Stimulated activated naive B cell treated with anti-CD40 and anti-IgM and Interleukin-4, amounts not matched to agents 10 μg/mL and 1 μg/mL and 100 μg/mL, for 72 hours (primary cell): ENCODE results near the gene AP3B2.

Experiments
- ATAC-seq, 2 donors: fragments of 150-1000 bp; cut with Tn5 transposase; replicated peaks; 2 replicates each; pipeline ENCODE4 v1.10.0; 2021; ENCODE audit warnings: moderate library complexity in 1 of 2
- DNase-seq: peaks from one replicate; pipeline ENCODE4 v3.0.0; 2021
- H3K27ac Mint-ChIP-seq: one replicate; pipeline ENCODE4 v1.8.0; 2022; ENCODE audit warnings: mild to moderate bottlenecking, mixed read lengths
- H3K27me3 Mint-ChIP-seq, 2 donors: one replicate each; pipeline ENCODE4 v1.8.0; 2022; ENCODE audit warnings: mixed read lengths in 2 of 2
- H3K36me3 Mint-ChIP-seq, 2 donors: one replicate each; pipeline ENCODE4 v1.8.0; 2022; ENCODE audit warnings: mixed read lengths in 2 of 2, mild to moderate bottlenecking in 1 of 2
- H3K4me1 Mint-ChIP-seq, 2 donors: one replicate each; pipeline ENCODE4 v1.8.0; 2022; ENCODE audit warnings: mixed read lengths in 2 of 2, mild to moderate bottlenecking in 1 of 2
- H3K4me3 Mint-ChIP-seq, 2 donors: one replicate each; pipeline ENCODE4 v1.8.0; 2022; ENCODE audit warnings: mild to moderate bottlenecking in 2 of 2, mixed read lengths in 2 of 2, moderate library complexity in 1 of 2
- H3K9me3 Mint-ChIP-seq, 2 donors: one replicate each; pipeline ENCODE4 v1.8.0; 2022; ENCODE audit warnings: mixed read lengths in 2 of 2, mild to moderate bottlenecking in 1 of 2

AP3B2 gene, protein sequence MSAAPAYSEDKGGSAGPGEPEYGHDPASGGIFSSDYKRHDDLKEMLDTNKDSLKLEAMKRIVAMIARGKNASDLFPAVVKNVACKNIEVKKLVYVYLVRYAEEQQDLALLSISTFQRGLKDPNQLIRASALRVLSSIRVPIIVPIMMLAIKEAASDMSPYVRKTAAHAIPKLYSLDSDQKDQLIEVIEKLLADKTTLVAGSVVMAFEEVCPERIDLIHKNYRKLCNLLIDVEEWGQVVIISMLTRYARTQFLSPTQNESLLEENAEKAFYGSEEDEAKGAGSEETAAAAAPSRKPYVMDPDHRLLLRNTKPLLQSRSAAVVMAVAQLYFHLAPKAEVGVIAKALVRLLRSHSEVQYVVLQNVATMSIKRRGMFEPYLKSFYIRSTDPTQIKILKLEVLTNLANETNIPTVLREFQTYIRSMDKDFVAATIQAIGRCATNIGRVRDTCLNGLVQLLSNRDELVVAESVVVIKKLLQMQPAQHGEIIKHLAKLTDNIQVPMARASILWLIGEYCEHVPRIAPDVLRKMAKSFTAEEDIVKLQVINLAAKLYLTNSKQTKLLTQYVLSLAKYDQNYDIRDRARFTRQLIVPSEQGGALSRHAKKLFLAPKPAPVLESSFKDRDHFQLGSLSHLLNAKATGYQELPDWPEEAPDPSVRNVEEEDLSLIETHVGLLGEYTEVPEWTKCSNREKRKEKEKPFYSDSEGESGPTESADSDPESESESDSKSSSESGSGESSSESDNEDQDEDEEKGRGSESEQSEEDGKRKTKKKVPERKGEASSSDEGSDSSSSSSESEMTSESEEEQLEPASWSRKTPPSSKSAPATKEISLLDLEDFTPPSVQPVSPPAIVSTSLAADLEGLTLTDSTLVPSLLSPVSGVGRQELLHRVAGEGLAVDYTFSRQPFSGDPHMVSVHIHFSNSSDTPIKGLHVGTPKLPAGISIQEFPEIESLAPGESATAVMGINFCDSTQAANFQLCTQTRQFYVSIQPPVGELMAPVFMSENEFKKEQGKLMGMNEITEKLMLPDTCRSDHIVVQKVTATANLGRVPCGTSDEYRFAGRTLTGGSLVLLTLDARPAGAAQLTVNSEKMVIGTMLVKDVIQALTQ

DNA sequence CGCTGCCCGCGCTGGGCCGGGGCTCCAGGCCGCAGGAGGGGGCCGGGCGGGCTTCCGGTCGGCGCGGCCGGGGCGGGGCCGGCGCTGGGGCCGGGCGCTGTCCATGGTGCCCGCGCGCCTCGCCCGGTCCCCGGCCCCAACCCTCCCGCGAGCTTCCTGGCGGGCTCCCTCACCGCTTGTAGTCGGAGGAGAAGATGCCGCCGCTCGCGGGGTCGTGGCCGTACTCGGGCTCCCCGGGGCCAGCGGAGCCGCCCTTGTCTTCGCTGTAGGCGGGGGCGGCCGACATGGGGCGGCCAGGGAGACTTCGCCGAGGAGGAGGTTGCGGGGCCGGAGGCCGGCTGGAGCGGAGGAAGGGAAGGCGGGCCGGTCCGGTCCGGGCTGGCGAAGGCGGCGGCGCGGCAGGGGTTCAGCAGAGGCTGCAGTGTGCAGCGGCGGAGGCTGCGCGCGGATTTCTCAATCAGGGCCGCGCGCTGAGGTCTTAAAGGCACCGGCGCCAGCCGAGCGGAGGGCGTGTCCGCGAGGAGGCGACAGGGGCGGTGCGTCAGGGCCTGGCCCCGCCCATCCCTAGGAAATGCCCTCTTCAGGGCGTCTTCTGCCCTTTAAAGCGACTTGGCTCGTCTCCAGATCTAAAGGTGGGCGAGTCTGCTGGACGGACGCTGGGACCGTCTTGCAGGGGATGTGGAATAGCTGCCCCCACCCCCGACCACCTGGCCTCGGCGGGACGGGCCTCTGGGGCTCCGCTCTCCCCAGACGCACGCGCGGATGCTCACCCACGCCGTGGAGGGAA lies at the start of gene AP3B2:
TSS of gene AP3B2 (minus strand) at position 455 of the 787 bp plus-strand sequence. CDS start at position 286, 169 bp downstream.
- Mint-ChIP-seq H3K27ac (no peak within 1 kb of the TSS), H3K36me3 (peaks cover 0 to 2% of the 10 kb centered on the region in 2 donors), H3K27me3 (peaks cover 30 to 37% of the 10 kb centered on the region in 2 donors), H3K4me3 (peak within 1 kb of the TSS; percentile 40 to 74), H3K4me1 (peaks cover 5 to 6% of the 10 kb centered on the region in 2 donors), H3K9me3 (peaks cover 0 to 3% of the 10 kb centered on the region in 2 donors)
- ATAC-seq (peak; percentile 95 to 96), DNase-seq (peak; percentile 61)

DNA sequence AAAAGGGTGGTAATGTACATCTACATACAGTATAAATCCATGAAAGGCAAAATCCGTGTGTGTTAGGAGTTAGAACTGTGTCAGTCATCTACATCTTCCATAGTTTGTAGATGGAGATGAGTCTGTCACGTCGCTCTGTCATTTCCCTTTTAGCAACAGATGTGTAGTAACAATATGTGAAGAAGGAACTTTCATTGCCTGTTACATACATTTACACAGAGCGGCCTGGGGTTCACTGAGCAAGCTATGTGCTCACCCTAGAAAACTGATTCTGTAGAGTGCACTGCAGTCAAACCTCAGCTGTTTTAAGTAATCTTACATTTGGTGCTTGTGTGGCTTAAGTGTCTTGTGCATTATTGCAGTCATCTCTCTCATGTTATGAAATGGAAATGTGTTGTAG lies 41.6 kb upstream of the AP3B2 start:
- no peak for ATAC-seq
- no peak for DNase-seq
- peak overlapping the region; percentile 98 for H3K27ac Mint-ChIP-seq
- peaks cover 24 to 40% of the 10 kb centered on the region in 2 donors for H3K36me3 Mint-ChIP-seq
- no peaks in the 10 kb centered on the region for H3K27me3 Mint-ChIP-seq
- H3K4me1 Mint-ChIP-seq: peaks cover 27 to 44% of the 10 kb centered on the region in 2 donors
- peak overlapping the region; percentile 92 to 100 for H3K4me3 Mint-ChIP-seq
- H3K9me3 Mint-ChIP-seq: no peaks in the 10 kb centered on the region

DNA sequence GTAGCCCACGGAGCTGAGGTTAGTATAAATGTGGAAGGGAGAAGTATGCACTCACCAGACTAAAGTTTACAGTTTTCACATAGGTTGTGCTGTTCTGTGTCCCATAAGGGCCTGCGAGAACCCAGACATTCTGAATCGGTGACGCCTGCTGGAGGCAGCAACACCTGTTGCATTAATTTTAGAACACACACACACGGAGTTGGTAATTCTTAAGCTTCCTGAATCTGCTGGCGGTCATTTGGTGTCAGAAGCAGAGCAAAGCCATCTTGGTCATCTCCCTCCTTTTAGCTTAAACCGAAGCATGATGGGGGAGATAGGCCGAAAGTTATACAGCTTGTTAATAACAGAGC lies 41.1 kb upstream of the AP3B2 start:
- Mint-ChIP-seq H3K9me3 (no peaks in the 10 kb centered on the region), H3K36me3 (peaks cover 19 to 35% of the 10 kb centered on the region in 2 donors), H3K27ac (peak overlapping the region; percentile 98), H3K4me3 (peak overlapping the region; percentile 92 to 100), H3K27me3 (no peaks in the 10 kb centered on the region), H3K4me1 (peaks cover 24 to 39% of the 10 kb centered on the region in 2 donors)
- DNase-seq (no peak), ATAC-seq (peak; percentile 53 to 57)

DNA sequence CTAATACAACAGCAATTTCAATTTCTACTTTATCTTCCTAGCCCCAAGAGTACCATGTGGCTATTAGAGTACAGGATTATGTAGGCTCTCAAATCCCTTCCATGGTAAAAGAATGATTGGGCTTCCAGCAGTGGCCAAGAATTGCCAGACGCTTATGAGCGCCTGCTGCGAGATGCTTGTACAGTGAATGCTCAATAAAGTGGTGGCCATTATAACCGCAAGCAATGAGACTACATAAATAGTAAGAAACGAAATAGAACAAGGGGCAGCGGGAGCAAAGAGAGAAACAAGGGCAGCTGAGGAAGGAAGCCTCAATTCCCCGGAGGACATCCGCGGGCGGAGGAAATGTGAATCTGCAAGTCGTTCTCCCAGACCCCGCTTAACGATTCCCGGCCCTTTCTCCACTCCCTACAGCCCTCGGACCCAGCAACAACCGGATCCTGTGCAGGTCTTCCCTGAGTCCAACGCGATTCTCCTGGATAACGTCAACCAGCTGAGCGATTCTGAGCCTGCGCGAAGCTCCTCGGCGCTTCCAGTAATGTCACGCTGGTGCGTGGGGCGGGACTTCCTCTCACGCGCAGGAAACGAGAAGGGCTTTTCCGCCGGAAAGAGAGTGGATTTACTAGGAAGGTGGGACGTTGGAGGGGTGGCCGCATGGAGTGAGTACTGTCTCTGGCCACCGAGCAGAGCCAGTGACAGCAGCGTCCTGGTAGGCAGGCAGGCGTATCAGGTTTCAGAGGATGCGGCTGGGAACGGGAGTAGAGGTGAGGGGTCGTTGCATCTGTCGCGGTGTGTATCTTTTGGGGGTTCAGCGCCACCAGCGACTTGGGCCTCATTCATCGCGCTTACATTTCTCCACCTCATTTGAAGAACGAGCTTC lies 40.5 kb upstream of the AP3B2 start:
- H3K4me3 Mint-ChIP-seq: peak overlapping the region; percentile 92 to 100
- ATAC-seq (peak; percentile 94 to 96), DNase-seq (peak; percentile 84)
- H3K9me3 Mint-ChIP-seq: no peaks in the 10 kb centered on the region
- peaks cover 18 to 33% of the 10 kb centered on the region in 2 donors for H3K36me3 Mint-ChIP-seq
- H3K27ac Mint-ChIP-seq: peak overlapping the region; percentile 98
- H3K4me1 Mint-ChIP-seq: peaks cover 24 to 38% of the 10 kb centered on the region in 2 donors
- no peaks in the 10 kb centered on the region for H3K27me3 Mint-ChIP-seq

DNA sequence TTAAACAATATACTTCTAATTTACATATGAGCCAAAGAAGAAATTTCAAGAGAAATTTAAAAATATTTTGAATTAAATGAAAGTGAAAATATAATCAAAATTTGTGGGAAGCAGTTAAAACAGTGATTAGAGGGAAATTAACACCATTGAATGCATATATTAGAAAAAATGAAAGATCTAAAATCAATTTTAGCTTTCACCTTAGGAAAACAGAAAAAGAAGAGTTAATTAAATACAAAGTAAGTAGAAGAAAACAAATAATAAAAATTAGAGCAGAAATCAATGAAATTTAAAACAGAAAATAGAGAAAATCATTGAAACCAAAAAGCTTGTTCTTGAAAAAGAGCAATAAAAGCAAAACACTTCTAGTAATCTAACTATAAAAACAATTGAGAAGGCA lies 38.6 kb upstream of the AP3B2 start:
- Mint-ChIP-seq H3K27ac (no peak overlapping the region), H3K9me3 (no peaks in the 10 kb centered on the region)

DNA sequence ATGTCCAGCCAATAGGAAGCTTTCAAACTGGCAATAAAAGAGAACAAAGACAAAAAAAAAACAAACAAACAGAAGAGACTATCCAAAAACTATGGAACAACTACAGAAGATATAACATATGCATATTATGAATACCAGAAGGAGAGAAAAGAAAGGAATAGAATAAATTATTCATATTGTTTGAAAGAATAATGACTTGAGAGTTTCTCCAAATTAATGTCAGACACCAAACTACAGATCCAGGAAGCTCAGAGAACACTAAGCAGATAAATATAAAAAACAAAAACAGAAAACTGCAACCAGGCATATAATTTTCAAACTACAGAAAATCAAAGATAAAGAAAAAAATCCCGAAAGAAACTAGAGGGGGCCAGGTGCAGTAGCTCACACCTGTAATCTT lies 34.1 kb upstream of the AP3B2 start:
- Mint-ChIP-seq H3K4me3 (no peak overlapping the region), H3K27me3 (no peaks in the 10 kb centered on the region), H3K36me3 (peaks cover 4% of the 10 kb centered on the region in 2 donors), H3K4me1 (peaks cover 1 to 3% of the 10 kb centered on the region in 2 donors), H3K27ac (no peak overlapping the region), H3K9me3 (no peaks in the 10 kb centered on the region)
- DNase-seq (no peak), ATAC-seq (no peak)

More for the DNA sequence above, 38.6 kb upstream of the AP3B2 start:
- H3K4me1 Mint-ChIP-seq: peaks cover 20 to 29% of the 10 kb centered on the region in 2 donors
- ATAC-seq: no peak
- no peak overlapping the region for H3K4me3 Mint-ChIP-seq
- peaks cover 7 to 20% of the 10 kb centered on the region in 2 donors for H3K36me3 Mint-ChIP-seq
- no peak for DNase-seq
- H3K27me3 Mint-ChIP-seq: no peaks in the 10 kb centered on the region

DNA sequence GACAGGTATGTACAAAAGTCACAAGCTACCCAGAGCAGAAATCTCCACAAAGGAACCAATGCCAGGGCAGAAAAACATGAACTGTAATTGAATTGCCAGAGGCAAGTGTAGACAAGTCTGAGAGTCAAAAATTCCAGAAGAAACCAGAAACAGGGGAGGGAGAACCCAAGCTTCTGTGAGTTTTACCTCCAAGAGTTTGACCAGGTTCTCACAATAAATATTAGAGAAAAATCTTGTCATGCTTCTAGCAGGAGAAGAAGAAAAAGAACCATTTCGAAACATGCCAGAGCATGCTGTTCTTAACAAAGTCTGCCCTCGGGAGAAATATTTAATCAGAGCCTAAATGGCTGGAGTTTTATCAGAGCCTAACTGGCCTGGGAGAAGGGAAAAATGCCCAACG lies 32.5 kb upstream of the AP3B2 start:
- Mint-ChIP-seq H3K9me3 (no peaks in the 10 kb centered on the region), H3K27me3 (no peaks in the 10 kb centered on the region), H3K4me3 (no peak overlapping the region), H3K27ac (no peak overlapping the region), H3K4me1 (no peaks in the 10 kb centered on the region), H3K36me3 (peaks cover 10 to 11% of the 10 kb centered on the region in 2 donors)
- ATAC-seq: no peak
- no peak for DNase-seq

DNA sequence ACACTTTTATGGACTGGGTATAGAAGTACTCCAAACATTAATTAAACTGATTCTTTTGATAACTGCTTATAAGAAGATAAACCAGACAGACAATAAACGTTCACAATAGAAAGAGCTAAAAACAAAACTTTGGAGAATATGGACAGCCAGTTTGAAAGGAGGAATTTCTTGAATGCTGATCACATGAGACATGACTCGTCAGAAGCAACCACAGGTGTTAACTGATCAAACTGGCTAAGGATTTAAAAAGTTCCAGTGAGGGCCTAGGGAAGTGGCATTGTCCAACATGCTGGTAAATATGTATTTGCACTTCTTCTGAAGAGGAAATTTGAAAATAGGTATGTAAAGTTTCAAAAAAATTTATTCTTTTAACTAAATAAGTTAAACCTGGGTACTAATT lies 29.4 kb upstream of the AP3B2 start:
- H3K27me3 Mint-ChIP-seq: no peaks in the 10 kb centered on the region
- peaks cover 15 to 19% of the 10 kb centered on the region in 2 donors for H3K36me3 Mint-ChIP-seq
- ATAC-seq: no peak
- H3K4me1 Mint-ChIP-seq: no peaks in the 10 kb centered on the region
- no peak overlapping the region for H3K4me3 Mint-ChIP-seq
- H3K27ac Mint-ChIP-seq: no peak overlapping the region
- DNase-seq: no peak
- H3K9me3 Mint-ChIP-seq: no peaks in the 10 kb centered on the region

DNA sequence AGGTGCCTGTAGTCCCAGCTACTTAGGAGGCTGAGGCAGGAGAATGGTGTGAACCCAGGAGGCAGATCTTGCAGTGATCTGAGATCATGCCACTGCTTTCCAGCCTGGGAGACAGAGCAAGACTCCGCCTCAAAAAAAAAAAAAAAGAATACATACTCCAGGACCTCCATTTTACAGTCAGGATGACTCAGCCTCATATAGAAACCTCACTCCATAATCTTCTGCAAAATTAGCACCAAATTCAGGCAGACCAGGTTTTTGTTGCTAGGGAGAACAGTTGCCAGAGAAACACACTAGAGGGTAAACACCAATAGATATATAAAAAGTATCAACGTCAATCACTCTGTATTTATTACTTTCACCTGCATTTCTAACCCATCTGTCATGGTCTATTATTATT lies 28.3 kb upstream of the AP3B2 start:
- ATAC-seq (no peak), DNase-seq (no peak)
- Mint-ChIP-seq H3K4me1 (no peaks in the 10 kb centered on the region), H3K27me3 (no peaks in the 10 kb centered on the region), H3K4me3 (no peak overlapping the region), H3K36me3 (peaks cover 15 to 19% of the 10 kb centered on the region in 2 donors), H3K9me3 (no peaks in the 10 kb centered on the region), H3K27ac (no peak overlapping the region)

DNA sequence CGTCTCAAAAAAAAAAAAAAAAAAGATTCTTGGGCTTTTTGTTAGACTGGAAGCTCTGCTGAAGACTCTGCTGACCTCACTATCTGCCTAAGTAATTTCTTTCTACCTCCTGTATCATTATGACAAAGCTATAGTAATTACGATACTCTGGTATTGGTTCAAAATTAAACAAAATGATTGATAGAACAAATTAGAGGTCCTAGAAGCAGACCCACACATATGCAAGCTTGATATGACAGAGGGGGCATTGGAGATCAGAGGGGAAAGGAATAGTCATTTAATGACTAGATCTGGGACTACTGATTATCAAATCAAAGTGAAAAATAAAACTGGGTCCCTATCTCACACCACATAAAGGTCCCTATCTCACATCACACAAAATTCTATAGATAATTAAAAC lies 21.9 kb upstream of the AP3B2 start:
- no peaks in the 10 kb centered on the region for H3K9me3 Mint-ChIP-seq
- ATAC-seq (no peak), DNase-seq (no peak)
- no peaks in the 10 kb centered on the region for H3K4me1 Mint-ChIP-seq
- no peaks in the 10 kb centered on the region for H3K27me3 Mint-ChIP-seq
- H3K27ac Mint-ChIP-seq: no peak overlapping the region
- peaks cover 25 to 32% of the 10 kb centered on the region in 2 donors for H3K36me3 Mint-ChIP-seq
- no peak overlapping the region for H3K4me3 Mint-ChIP-seq

DNA sequence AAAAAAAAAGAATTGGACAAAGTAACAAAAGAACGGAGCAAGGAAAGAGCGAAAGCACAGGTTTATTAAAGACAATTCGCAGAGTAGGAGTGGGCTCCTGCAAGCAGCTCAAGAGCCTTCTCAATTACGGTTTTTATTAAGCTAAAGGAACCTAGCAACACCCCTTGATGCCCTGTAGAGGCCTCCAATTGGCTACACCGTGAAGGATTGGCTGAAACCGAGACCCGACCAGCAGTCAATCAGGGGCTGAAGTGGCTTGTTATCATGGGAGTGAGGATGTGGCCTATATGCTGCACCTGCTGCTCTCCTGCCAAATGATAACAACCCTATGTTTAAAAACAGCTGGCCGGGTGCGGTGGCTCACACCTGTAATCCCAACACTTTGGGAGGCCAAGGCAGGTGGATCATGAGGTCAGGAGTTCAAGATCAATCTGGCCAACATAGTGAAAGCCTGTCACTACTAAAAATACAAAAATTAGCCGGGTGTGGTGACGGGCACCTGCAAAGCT lies 20.4 kb upstream of the AP3B2 start:
- ATAC-seq (no peak), DNase-seq (no peak)
- H3K27me3 Mint-ChIP-seq: no peaks in the 10 kb centered on the region
- no peaks in the 10 kb centered on the region for H3K9me3 Mint-ChIP-seq
- H3K4me1 Mint-ChIP-seq: no peaks in the 10 kb centered on the region
- H3K36me3 Mint-ChIP-seq: peaks cover 16 to 28% of the 10 kb centered on the region in 2 donors
- no peak overlapping the region for H3K27ac Mint-ChIP-seq
- no peak overlapping the region for H3K4me3 Mint-ChIP-seq

DNA sequence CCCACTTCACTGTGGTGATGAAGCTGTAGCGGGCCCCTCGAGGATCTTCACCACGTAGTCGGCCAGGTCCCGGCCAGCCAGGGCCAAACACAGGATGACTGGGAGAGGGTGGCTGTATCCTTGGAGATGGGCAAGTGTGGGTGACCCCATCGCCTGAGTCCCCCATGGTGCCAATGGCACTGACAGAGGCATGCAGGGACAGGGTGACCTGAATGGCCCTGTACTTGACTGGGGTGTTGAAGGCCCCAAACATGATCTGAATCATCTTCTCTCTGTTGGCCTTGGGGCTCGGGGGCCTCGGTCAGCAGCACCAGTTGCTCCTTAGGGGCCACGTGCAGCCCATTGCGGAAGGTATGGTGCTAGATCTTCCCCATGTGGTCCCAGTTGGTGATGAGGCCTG lies 17.1 kb upstream of the AP3B2 start:
- DNase-seq (no peak), ATAC-seq (no peak)
- Mint-ChIP-seq H3K4me1 (no peaks in the 10 kb centered on the region), H3K36me3 (peaks cover 10 to 21% of the 10 kb centered on the region in 2 donors), H3K27ac (no peak overlapping the region), H3K4me3 (no peak overlapping the region), H3K9me3 (no peaks in the 10 kb centered on the region), H3K27me3 (no peaks in the 10 kb centered on the region)

DNA sequence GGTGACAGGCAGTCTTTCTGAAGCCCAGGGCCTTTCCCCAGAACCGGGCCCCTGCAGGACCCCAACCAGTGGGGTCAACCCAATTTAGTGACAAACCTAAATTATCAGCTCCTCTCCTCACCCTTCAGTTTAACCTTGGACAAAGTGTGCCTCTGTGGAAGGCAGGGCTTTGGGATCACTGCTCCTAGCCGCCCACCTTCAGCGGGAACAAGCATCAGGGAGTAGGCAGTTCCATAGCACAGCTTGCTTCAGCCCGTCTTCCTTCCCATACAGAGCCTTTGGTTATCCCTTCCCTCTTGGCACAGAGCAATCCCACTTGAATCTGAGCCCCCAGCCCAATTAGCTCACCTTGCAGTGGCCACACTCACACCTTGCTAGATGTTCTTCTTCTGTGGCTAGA lies 5.3 kb upstream of the AP3B2 start:
- Mint-ChIP-seq H3K27me3 (peaks cover 36 to 43% of the 10 kb centered on the region in 2 donors), H3K27ac (no peak overlapping the region), H3K36me3 (peaks cover 4 to 7% of the 10 kb centered on the region in 2 donors), H3K4me3 (no peak overlapping the region), H3K4me1 (peaks cover 5 to 6% of the 10 kb centered on the region in 2 donors), H3K9me3 (peaks cover 5 to 10% of the 10 kb centered on the region in 2 donors)
- no peak for ATAC-seq
- no peak for DNase-seq
